ENCODE results near the gene C9orf40. TPM values are rescaled to one million over a fixed set of nuclear protein-coding genes. Genes with fewer than 3 reads are reported as not detected.

Gene C9orf40, protein sequence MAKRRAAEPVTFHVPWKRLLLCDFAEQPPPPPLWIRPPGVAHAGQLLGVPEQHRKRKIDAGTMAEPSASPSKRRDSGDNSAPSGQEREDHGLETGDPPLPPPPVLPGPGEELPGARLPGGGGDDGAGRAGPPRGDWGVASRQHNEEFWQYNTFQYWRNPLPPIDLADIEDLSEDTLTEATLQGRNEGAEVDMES
- total RNA-seq: 5.0 TPM

DNA sequence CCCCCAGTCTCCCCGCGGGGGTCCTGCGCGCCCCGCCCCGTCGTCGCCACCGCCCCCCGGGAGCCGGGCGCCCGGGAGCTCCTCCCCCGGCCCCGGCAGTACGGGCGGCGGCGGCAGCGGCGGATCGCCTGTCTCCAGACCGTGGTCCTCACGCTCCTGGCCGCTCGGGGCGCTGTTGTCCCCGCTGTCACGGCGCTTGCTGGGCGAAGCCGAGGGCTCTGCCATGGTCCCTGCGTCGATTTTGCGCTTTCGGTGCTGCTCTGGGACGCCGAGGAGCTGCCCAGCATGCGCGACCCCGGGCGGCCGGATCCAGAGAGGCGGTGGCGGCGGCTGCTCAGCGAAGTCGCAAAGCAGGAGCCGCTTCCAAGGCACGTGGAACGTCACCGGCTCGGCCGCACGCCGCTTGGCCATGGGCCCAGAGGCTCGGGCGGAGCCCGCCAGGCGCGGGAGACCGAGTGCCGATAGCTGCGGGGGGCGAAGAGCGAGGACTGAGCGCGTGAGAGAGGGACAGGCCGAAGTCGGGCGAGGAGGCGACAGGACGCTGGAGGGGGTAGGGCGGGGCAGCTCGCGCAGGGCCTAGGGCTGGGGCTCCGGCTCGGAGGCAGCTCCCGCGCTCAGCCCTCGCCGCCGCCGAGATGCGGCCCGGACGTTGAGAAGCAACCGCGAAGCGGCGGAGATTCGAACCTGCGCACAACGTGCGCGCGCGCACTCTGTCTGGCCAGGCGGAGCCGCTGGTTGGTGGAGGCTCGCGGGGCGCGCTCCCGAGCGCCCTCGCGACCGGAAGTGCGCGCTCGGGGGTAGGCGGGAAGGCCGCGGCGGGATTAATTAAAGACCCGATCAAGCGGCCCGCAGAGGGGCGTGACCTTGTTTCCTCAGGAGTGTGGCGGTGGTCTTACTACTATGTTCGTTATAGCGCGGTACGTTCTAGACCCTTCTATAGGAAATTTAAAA, at the start of gene C9orf40:
C9orf40 (minus strand) TSS at position 712 of the 951 bp plus-strand sequence; CDS start at position 411, 301 bp downstream.
- peak; percentile 90 for DNase-seq (ENCODE audit: low spot score)

DNA sequence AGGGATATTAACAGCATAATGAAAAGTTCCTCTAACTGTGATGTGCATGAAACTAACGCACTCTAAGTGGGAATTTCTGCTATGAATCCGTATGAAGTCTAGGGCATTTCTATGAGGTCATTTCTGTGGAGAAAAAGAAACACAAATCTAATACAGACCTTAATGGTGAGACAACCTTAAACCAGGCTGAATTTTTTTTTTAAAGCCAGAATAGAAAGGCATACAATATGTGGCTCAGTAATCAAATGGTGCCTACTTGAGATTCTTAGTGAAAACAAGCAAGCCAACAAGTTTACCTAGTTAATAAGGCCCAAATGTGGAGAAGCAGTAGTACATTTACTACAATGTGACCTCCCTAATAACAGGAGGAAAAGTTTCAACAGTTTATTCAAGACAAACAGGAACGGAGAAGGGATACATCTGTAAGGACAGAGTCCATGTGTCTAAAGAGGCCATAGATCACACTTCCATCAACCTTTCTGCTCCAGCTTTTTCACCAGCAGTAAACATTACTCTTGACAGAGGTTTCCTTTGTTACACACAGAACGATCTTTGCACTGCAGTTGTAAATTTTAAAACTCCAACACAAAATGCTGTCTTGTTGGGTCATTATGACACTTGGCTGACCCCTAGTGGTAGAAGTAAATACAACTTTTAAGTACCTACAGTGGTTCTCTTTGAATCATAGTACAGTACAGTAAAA, 49.2 kb upstream of the C9orf40 start:
- peak; percentile 13 for DNase-seq (ENCODE audit: low spot score)

DNA sequence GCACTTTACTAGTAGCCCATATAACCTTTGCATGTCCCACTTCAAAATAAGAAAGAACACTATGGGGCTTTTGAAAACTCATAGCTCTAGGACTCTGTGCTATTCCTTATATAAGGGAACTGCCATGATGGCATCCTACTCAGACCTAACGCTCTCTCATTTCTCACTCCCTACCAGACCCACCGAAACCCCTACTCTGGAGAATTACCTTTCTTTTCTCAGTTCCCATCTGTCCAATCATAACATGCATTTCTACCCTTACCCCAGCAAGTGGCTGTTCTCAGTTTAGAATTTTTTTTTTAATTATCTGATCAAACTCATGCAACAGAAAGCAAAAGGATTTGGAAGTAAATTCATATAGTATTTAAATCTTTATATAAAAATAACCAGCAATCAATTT, 48.1 kb upstream of the C9orf40 start:
- no peak for DNase-seq (ENCODE audit: low spot score)

DNA sequence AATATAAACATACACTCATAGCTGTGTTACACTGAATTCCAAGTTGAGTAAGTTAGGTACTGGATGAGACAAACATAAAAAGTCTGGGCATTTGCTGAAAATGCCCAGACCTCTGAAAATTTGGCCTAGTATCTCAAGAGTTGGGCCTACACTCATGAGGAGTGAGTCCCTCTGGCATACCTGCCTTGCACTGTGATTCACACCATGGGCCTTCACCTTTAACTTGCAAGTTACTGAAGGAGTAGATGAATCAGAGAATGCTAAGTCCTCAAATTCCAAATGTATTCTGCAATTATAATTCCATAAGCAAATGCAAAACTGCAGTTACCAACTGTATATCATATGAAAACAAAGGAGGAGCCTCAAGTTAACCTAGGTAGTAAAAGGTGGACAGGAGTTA, 32.3 kb upstream of the C9orf40 start:
- no peak for DNase-seq (ENCODE audit: low spot score)

DNA sequence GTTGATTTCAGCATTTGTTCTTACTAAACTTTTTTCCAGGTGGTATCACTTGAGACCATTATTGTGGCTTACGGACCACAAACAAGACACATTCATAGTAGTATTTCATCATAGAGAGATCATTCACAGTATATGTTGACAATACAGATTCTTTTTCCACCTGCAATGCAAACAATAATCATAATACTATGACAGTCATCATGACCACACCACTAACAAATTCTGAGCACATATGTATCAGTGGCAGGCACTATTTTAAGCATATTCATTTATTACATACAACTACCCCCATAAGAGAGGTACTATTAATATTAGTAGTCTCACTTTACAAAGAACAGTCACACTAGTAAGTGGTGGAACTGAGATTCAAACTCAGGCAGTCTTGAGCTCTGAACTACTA, 31.0 kb upstream of the C9orf40 start:
- DNase-seq (ENCODE audit: low spot score): no peak

DNA sequence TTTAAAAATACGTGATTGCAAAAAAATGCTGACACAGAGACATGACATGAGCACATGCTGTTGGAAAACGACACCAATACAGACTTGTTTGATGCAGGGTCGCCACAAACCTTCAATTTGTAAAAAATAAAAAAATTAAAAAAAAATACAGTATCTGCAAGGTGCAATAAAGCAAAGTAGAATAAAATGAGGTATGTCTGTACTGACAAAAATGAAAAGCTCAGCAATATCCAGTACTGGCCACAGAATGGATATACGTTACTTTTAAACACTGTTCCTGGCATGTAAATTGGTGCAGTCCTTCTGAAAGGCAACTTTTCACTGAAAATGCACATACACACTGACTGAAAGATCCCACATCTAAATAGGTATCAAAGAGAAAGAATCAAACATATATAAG, 27.1 kb upstream of the C9orf40 start:
- no peak for DNase-seq (ENCODE audit: low spot score)

DNA sequence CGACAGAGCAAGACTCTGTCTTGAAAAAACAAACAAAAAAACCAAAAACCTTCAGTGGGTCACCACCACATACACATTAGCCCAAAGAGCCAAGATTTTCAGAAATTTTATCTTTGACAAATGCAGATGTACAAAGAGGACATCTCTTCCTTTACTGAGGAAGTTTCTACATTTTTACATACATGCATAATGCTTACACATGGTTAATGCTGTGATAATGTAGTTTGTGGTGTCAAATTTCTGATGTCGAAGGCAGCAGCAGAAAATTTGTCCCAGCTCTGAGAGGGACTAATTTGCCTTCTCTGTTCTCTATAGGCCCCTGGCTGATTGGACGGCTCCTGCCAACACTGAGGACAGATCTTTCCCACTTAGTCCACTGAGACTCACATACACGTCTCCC, 24.6 kb upstream of the C9orf40 start:
- DNase-seq (ENCODE audit: low spot score): no peak

DNA sequence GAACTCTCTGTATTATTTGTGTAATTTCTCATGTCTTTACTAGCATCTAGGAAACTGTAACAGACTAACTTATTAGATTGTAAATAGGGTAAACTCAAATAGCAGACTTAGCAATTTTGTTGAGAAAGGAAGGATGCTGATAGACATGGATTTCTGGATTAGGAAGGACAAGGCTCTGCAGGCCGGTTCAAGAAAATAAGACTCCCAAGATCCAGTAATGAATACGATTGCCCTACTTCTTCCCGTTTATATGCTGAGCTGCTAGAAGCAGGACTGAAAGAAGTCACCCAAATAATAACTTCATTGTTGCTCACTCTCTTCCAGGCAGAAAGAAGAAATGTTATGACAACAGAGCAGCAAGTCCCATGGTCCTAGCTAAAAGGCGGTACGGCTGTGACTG, 22.8 kb upstream of the C9orf40 start:
- no peak for DNase-seq (ENCODE audit: low spot score)

DNA sequence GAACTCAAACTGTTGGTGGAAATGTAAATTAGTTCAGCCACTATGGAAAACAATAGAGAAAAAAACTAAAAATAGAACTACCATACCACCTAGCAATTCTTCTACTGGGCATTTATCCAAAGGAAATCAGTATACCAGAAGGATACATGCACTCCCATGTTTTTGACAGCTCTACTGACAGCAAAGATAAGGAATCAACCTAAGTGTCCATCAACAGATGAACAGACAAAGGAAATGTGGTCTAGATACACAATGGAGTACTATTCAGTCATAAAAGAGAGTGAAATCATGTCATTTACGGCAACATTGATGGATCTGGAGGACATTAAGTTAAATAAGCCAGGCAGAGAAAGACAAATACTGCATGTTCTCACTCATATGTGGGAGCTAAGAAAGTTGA, 21.8 kb upstream of the C9orf40 start:
- DNase-seq (ENCODE audit: low spot score): no peak

DNA sequence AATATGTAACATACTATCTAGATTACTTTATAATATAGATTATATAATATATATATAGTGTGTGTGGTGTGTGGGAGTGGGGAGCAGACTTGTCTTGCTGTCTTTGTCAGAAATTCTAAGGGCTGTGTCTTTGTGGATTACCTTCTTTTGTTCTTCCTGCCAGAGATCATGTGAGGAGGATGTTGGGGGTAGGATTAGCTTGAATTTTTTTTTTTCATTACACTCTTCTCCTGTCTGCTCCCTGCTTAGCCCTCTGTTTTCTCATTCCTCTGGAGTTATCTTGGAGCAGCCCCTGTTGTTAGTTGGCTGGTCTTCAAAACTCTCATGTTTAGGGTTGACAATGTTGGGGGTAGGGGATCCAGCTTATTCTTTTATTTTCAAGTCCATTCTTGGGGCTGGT, 21.0 kb upstream of the C9orf40 start:
- no peak for DNase-seq (ENCODE audit: low spot score)

DNA sequence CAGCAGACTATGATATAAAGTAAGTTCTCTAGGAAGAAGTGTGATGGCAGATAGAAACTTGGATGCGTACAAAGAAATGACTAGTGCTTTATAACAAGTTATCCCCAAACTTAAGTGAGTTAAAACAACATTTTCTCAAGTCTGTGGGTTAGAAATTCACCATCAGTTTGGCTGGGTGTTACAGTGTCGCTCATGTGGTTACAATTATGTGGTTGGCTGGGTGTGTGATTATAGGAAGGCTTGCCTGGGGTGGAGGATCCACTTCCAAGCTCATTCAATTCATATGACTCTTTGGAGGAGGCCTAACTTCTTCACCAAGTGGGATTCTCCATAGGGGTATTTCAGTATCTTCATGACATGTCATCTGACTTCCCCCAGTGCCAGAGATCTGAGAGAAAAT, 10.3 kb upstream of the C9orf40 start:
- DNase-seq (ENCODE audit: low spot score): no peak

DNA sequence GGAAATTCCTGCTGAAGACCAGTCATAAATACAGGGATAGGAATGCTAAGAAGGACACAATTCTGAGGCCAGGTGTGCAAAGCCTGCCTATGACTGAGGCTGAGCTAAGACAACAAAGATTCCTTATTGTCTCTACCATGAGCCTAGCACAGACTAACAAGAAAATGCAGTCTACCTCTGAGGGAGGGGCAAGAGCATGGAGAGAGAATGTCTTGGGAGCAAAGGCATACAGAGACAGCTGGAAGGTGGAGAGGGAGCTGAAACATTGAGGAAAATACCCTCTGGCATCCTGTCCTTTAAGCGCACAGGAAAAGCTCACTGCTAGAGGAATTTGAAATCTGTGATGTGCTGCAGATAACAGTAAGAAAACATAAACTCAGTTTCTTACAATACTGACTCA, 8.8 kb upstream of the C9orf40 start:
- DNase-seq (ENCODE audit: low spot score): no peak

DNA sequence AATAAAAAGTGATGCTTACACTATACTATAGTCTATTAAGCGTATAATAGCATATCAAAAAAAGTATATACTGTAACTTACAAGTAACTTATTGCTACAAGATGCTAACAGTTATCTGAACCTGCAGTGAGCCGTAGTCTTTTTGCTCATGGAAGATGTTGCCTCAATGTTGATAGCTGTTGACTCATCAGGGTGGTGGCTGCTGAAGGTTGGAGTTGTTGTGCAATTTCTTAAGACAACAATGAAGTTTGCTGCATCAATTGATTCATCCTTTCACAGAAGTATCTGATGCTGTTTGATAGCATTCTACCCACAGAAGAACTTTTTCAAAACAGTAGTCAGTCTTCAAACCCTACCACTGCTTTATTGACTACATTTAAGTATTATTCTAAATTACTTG, 7.8 kb upstream of the C9orf40 start:
- no peak for DNase-seq (ENCODE audit: low spot score)

DNA sequence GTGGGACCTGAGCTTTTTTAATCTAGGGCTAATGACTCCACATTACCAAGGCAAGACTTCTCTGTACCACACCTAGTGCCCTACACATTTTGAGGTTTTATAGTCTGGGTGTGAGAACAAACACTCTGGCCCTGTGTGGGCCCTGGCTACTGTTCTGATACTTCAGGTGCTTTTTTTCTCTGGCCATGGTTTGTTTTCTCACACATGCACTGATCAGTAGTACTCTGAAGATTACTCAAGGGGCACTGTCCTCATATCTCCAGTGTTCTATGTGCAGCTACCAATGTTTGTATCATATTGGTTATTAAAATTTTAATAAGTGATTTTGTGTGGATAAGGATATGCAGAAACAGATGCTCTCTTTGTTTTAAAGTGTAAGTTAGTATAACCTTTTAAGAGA, 5.9 kb upstream of the C9orf40 start:
- DNase-seq (ENCODE audit: low spot score): no peak

DNA sequence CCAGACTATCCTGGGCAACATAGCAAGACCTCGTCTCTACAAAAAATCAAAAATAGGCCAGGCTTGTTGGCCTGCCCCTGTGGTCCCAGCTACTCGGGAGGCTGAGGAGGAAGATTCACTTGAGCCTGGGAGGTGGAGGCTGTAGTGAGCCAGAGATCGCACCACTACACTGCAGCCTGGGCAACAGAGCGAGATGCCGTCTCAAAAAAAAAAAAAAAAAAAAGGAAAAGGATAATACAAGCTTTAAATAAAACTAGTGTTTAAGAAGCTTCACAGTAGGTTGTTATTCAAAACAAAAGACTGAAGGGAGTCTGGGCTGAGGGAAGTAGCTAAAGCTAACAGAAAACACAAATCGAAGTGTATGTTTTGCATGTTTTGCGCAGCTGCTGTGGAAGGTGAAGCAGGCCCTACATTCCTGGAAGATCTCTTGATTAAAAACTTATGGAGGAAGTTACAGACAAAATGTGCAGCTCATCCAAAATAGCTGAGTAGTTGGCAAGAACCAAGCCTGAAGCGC, 581 bp upstream of the C9orf40 start:
- no peak for DNase-seq (ENCODE audit: low spot score)

DNA sequence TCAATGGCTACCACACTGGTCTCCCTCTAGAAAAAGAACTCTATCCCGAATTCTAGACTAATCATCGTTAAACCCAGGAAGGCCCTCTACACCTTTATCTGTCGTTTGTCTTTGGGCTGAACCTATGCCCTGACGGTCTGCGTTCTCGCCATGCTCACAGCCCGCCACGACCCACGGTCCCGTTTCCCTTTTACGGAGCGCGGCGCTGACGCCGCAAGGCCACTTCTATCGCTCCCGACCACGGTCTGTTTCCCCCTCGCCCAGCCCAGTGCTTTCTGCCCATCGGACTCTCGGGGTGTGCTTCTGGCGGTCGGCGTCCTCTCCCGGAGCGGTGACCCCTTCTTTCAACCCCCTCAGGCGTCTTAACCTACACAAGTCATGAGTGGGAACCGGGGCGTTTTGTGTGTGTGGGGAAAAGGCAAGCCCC, 974 bp downstream of the C9orf40 start:
- peak; percentile 22 for DNase-seq (ENCODE audit: low spot score)

DNA sequence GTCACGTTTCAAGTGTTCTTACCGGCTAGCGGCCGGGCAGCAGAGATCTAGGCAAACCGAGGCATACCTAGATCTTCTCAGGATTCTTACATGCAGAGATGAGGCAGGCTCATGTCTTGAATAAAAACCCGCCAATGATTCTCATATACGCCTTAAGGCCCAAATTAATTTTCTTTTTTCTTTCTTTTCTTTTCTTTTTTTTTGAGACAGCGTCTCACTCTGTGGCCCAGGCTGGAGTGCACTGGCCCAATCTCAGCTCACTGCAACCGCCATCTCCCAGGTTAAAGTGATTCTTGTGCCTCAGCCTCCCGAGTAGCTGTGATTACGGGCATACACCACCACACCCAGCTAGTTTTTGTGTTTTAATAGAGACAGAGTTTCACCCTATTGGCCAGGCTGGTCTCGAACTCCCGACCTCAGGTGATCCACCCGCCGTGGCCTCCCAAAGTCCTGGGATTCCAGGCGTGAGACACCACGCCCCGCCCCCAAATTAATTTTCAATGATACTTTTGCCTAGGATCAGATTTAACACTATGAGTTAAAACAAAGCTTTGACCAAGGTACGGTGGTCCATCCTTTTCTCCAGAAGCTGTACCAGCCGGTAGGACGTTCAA, 1.5 kb downstream of the C9orf40 start:
- DNase-seq (ENCODE audit: low spot score): no peak

DNA sequence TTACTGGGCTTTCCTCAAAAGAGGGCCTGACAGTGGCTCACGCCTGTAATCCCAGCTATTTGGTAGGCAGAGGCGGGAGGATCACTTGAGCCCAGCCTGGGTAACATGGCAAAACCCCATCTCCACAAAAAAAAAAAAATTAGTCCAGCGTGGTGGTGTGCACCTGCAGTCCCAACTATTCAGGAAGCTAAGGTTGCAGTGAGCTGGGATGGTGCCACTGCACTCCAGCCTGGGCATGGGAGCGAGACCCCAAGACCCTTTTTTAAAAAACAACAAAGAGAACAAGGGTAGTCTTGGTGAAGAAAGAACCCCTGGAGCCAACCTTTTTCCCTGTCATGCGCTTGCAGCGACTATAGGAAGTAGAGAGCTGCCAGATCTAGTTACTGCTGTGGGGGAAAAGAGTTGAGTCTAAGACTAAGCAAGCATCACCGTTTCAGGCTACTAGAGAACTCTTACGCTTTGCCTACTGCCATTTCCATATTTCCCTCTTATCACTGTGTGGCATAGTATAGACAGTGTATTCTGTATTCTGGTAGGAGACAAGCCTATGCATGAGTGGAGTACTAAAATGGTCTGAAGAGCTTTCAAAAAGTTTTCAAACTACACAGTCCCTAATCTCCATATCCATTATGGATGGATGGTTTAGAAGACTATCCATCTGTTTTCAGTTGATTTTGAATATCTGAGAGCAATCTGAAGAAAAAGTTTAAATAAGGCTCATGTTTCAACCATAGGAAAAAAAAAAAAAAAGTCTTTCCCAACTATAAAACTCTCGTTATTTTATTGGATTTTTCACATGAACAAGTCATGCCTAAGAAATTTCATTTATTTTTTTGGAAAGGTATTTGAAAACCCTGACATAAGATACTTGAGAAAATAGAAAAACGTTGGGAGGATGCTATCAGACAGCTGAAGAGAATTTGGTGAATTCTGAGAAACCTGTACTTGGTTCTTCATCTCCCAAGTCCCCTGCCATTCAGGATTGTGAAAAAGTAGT, 2.6 kb downstream of the C9orf40 start:
- DNase-seq (ENCODE audit: low spot score): no peak

DNA sequence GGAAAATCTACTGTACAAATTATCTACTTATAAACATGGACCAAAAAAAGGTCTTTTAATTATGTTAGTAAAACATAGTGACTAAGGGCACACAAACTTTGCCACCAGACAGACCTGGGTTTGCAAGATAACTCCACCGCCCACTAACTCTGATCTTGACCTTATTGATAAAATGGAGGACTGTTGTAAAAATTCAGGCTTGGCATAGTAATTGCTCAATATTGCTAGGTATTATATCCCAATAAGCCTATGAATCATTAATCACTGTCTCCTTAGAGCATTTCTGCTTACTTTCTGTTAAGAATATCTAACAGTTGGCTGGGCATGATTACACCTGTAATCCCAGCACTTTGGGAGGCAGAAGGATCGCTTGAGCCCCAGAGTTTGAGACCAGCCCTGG, 3.8 kb downstream of the C9orf40 start:
- DNase-seq (ENCODE audit: low spot score): no peak

DNA sequence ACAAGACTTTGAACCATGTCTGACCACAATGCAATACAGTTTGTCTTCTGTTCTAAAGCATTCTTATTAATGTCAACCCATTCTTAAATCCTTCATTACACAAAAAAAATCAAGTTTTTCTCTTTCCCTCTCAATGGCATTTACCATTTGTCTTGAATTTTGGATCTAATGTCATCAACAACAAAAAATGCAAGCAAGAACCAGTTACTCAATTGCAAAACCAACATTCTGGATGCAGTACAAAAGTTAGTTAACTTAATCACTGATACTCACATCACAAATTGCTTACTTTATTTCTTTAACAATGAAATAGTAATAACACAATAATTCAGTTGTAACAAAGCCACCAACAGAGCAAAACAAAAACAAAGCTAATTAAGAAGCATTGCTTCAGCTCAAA, 6.0 kb downstream of the C9orf40 start:
- no peak for DNase-seq (ENCODE audit: low spot score)

DNA sequence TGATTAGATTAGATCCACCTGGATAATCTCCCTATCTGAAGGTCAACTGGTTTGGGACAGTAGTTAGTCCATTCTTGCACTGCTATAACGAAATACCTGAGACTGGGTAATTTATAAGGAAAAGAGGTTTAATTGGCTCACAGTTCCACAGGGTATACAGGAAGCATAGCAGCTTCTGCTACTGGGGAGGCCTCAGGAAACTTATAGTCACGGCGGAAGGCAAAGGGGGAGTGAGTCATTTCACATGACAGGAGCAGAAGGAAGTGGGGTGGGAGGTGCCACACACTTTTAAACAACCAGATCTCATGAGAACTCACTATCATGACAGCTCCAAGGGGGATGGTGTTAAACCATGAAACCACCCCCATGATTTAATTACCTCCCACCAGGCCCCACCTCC, 9.9 kb downstream of the C9orf40 start:
- DNase-seq (ENCODE audit: low spot score): no peak
